GM18861 (cell line): Measurements from ENCODE around the gene TMEM37.

Source experiments
- ATAC-seq: cut with Tn5 transposase; IDR thresholded peaks from one replicate; pipeline ENCODE4 v1.9.1; 2021; ENCODE audit not compliant: unreplicated experiment

TMEM37 gene

DNA sequence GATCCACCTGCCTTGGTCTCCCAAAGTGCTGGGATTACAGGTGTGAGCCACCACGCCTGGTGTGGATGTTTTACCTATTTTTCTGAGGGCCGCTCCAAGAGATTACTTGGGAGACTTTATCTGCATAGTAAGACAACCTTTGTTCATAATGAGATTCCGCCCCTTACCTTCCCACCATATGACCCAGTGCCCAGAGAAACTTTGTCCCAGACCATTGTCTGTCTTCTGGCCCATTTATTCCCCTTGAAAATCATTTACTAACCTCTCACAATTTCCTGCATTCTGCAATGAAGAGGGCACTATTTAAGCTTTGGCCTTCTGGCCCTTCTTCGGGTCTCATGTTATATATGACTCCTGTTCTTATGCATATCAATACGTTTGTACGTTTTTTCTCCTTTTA lies 13.7 kb upstream of the TMEM37 start:
- ATAC-seq: no peak

DNA sequence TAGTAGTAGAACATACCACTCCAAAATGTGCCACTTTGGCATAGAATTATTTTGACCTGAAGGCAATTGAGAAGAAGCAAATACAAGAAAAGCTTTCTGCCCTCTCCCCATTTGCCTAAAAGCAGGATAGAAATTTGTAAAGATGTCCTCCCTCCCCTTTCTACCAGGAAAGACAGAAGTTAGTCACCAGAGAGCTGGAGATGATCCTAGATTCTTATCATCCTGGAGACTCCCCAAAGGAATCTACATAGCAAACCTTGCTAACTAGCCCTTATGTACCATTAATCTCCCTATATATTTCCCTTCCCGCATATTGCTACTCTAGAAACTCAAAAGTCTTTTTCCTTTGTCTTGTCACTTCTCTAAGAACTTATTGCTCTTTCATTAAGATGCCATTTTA lies 12.6 kb upstream of the TMEM37 start:
- ATAC-seq: no peak

DNA sequence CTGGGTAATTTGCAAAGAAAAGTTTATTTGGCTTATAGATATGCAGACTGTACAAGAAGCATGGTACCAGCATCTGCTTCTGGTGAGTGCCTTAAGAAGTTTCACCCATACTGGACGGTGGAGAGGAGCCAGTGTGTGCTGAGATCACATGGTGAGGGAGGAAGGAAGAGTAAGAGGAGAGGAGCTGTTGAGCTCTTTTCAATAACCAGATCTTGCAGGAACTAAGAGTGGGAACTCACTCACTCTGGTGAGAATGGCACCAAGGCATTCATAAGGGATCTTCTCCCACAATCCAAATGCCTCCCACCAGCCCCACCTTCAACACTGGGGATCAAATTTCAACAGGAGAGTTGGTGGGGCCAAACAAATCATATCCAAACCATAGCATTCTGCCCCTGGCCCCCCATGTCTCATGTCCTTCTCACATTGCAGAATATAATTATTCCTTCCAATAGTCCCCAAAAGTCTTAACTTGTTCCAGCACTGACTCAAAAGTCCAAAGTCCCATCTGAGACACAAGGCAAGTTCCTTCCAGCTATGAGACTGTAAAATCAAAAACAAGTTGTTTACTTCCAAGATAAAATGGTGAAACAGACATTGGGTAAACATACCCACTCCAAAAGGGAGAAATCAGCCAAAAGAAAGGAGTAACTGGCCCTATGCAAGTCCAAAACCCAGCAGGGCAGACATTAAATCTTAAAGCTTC lies 11.7 kb upstream of the TMEM37 start:
- no peak for ATAC-seq

DNA sequence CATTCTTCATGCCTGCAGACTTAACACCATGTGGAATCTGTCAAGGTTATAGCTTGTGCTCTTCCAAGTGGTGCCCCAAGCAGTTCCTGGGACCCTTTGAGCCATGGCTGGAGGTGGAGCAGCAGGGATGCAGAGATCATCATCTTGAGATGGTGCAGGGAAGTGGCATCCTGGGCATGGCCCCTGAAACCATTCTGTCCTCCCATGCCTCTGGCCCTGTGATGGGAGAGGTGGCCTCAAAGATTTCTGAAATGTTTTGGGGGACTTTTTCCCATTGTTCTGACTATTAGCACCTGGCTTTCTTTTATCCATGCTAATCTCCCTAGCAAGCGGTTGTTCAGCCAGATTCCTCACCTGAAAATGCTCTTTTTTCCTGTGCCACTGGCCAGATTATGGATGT lies 10.3 kb upstream of the TMEM37 start:
- ATAC-seq: no peak

DNA sequence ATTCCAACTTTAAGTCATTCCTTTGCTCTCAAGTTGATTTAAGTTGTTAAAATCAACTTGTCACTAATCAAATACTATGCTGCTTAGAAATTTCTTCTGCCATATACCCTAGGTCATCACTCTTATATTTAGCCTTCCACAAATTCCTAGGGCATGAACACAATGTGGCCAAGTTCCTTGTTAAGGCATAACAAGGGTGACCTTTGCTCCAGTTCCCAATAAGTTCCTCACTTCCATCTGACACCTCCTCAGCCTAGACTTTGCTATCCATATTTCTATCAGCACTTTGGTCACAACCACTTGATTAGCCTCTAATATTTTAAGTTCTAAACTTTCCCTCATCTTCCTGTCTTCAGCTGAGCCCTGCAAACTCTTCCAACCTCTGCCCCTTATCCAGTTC lies 9.9 kb upstream of the TMEM37 start:
- no peak for ATAC-seq

DNA sequence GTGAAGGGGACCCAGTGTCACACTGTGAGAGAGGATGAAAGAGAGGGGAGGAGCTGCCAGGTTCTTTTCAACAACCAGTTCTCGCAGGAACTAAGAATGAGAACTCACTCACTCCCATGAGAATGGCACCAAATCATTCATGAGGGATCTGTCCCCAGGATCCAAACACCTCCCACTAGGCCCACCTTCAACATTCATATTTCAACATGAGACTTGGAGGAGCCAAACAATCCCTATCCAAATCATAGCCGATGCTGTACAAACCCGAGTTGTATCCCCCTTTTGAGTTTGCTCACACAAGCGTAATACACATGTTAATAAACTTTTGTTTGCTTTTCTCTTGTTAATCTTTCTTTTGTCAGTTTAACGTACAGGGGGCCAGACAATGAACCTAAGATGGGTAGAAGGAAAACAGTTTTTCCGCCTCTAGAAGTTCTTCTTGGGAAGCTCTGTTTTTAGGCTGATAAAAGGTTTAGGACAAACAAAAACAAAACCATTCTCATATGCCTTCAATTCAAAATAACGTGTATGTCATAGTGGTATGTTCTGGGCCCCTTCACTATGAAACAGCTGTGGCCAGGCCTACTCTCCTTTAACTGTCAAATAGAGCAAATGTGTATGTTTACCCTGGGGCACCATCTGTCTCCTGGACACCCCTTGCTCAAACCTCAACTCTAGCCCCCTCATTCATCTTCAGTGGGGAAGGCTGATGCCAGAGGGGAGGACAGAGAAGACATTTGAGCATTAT lies 9.1 kb upstream of the TMEM37 start:
- ATAC-seq: no peak

DNA sequence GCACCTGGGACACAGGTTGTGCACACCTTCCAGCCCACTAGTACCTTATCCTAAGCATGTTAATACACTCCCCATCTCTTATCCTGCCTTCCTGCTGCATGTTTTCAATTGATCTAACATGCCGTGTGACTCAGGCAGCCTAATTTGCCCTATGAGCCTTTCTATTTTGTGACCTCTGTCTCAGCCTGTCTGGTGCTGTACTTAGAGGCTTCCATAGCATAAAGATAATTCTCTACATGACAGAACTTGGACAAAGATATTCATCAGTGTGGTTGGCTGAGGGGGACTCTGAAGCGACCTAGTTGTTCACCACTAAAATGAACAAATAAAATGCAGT lies 8.6 kb upstream of the TMEM37 start:
- ATAC-seq: no peak

DNA sequence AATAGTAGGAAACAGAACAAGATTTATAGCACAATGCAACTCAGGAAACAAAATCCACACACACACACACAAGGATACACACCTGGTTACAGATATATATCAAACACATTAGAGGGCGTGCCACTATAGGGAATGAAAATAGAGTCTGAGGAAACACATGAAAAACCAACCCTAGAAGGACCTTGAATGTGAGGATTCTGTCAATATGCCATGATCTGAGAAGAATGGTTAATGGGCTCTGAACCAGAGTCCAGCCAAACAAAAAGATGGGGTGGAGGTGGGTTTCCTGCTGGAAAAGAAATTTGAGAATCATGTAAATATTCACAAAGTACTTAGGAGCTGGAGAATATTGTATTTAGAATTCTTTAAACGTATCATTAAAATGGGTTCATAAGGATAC lies 7.8 kb upstream of the TMEM37 start:
- no peak for ATAC-seq

DNA sequence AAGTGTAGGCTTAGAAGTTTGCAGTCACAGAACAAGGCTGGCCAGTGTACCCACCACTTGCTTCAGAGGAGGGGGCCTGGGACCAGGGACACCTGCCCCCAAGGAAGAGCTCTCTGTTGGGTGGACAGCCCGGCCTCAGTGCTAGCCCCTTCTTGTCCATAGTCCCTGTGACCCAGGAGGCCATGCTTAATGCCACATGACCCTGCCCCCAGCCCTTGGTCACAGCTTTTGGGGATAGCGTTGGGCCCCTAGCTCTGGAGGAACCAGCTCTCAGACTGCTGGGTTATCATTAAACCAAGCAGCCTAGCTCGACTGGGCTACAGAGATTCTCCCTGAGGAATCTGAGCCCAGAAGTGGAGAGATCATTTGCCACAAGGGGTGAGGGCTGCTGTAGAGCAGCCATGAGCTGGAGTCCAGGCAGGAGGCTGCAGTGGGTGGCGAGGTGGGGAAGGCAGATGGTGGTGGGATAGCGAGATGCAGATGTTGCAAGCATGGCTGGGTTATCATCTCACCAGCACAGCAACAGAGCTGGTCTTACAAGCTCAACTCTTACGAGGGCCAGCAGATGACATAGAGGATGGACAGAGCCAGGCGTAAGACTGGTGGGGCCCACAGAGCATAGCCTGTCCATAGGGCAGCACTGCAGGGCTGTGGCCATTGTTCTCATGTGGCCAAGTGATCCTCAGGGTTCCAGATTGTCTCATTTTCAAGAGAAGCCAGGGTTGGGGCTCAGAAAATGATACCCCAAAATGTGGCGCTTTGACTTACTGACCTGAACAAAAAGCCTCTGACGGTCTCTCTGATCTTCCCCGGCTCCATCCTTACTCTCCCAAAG lies 7.2 kb upstream of the TMEM37 start:
- ATAC-seq: no peak

DNA sequence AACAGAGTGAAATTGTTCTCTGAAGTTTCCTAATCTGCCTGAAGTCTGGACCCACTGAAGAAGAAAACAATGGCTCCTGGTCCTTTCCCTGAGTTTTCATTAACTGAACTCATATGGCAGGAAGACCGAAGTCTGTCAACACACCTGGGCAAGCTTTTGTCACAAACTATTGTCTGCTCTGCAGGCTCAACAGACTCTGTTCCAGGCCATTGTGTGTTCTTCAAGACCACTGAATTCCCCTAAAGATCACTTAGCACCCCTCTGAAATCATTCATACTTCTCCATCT lies 6.6 kb upstream of the TMEM37 start:
- ATAC-seq: no peak

DNA sequence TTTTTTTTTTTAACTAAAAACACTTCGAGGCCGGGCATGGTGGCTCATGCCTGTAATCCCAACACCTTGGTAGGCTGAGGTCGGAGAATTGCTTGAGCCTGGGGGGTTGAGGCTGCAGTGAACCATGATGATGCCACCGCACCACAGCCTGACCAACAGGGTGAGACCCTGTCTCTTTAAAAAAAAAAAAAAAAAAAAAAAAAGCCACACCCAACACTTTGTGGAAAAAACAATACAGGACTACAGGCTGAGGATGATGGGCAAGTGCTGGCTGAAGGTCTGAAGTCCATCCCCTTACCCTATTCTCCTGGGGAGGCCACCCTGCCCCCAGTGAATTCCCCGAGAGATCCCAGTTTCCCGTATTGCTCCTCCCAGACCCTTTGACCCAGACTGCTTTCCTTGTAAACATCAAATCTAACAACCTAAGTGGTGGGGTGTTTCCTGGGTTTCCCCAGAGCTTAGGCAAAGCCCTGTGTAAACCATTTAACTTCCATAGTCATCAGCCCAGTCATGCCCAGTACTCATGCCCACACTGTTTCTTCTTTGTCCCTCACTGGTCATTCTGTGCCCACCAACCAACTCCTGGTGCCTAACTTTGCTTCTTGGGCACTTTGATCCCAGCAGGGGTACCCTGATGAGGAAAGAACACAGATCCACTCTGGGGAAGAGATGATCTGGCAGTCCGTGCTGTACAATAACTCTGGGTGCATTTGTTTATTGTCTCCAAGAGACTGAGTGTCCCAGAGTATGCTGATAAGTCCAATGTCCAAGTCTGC lies 5.8 kb upstream of the TMEM37 start:
- no peak for ATAC-seq

DNA sequence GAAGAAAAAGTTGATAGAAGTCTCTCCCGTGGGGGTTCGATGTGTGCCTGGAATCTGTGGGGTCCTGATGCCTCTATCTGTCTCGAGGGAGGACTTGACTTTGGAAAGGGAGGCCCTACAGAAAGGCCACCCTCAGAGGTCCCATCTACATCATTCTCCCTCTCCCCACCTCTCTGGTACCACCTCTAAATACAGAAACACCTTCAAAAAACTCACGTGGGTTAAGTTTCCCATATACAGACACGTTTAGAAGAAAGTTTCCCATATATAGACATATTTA lies 5.3 kb upstream of the TMEM37 start:
- no peak for ATAC-seq

DNA sequence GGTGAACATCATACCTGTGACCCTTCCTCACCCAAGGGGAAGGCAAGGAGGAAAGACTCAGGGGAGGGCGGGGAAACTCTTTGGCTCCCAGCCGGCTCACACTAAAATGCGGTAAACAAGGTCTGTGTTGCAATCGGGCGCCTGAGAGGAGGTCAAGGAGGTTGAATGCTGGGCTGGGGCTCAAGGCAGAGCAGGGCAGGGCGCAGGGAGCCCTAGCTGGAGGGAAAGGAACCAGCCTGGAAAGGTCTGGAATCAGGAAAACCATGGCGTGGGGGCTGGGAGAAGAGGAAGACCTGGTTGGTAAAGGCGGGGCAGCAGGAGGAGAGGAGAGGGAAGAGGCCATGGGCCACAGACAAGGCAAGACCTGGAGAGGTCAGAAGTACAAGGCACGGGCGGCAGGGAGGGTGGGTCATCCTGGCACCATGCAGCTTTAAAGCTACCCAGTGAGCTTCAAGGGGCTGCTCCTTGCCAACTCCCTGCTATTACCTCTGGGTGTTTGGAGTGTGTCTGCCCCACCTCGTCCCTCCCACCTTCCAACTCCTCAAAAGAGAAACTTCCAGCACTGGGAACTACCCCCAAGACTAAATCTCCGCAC lies 4.8 kb upstream of the TMEM37 start:
- ATAC-seq: no peak

DNA sequence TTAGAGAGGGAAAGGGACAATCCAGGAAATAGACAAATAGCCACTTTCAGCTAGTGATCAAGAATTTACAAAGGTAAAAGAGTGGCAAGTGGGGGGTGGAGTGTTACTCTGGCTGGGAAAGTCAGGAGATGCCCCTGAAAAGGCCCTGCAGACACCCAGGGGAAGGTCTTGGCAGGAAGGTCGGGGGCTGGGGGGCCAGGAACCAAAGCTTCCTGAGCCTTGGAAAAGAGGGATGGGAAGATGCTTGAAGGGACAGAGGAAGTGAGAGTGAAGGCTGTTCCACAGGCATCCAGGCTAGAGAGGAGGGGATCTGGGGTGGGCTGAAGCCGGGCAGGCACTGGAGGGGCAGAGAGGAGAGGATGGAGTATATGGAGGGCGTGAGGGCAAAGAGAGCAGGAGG lies 3.9 kb upstream of the TMEM37 start:
- ATAC-seq: no peak

DNA sequence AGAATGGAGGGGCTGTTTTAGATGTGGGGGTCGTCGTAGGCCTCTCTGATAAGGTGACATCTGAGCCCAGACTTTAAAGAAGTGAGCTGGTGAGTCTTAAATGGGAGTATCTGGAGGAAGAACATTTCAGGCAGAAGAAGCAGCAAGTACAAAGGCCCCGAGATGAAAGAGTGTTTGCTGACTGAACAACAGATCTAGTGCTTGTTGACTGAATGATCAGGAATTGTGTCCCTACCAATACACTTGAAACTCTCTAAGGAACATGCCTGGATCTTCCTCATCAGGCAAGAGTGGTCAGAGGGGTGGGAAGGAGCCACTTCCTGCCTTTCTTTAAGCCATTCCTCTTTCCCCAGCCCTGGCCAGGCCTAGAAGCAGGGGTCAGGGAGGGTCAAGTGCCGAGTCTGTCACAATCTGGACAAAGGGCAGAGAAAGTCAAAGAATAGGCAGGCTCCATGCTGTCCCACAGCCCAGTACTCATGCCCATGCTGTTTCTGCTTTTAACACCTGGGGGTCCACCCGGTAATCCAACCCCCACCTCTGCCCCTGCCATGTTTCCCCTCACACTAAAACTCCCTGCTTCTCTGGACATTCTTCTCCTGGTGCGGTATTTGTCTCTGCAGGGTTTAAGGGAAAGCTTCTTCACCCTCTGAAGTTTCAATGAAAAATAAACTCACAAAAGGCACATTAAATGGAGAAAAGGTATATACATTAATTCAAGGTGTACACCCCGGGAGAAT lies 3.0 kb upstream of the TMEM37 start:
- ATAC-seq: no peak

DNA sequence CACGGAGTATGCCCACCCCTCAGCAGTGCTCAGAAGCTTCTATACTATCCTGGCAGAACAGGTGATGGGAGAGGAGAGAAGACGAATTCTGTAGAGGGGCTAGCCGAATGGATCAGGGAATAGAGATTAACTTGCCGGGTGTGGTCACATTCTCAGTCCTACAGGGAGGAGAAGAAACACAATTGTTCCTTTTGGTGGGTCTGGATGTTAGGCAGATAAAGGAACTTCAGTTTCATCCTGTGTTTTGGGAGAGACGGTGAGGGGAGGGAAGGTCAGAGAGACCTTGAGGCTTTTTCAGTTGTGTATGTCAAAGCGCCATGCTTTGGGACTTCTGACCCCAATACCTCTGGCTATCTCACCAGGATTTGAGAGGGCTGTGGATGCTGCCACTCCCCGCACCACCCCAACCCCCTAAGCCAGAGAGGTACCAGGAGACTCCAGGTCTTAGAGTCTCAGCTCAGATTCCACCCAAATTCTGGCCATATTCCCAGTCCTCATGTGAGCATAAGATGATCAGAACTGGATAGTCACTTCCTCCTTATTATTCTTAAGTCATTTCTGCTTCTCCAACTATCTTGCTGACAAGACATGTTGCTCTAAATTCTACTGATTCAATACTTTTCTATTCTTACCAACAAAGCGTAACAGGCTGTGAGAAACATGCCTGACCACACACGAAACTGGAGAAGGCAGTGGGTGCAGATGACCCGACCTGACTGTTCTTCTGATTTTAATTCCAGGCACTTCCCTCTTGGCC lies 2.3 kb upstream of the TMEM37 start:
- peak; percentile 38 for ATAC-seq

DNA sequence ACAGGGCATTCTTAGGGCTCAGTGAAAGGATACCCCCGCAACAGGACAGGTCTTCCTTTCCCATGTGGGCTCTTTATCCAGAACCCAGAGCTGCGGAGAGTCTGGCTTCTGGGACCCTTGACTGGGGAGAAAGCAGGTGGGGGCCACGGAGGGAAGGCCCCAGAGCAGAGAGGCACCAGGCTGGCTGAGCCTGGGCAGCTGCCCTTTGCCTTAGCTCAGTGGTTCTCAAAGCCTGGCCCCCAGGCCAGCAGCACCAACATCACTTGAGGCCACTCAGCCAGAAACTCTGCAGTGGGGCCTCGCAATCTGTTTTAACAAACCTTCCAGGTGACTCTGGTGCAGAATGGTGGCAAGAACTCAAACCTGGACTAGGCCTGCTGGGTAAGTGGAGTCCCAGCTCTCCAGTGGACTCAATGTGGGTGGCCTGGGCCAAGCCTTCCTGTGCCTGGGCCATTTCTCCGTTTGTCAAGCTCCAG lies 1.6 kb upstream of the TMEM37 start:
- no peak for ATAC-seq

DNA sequence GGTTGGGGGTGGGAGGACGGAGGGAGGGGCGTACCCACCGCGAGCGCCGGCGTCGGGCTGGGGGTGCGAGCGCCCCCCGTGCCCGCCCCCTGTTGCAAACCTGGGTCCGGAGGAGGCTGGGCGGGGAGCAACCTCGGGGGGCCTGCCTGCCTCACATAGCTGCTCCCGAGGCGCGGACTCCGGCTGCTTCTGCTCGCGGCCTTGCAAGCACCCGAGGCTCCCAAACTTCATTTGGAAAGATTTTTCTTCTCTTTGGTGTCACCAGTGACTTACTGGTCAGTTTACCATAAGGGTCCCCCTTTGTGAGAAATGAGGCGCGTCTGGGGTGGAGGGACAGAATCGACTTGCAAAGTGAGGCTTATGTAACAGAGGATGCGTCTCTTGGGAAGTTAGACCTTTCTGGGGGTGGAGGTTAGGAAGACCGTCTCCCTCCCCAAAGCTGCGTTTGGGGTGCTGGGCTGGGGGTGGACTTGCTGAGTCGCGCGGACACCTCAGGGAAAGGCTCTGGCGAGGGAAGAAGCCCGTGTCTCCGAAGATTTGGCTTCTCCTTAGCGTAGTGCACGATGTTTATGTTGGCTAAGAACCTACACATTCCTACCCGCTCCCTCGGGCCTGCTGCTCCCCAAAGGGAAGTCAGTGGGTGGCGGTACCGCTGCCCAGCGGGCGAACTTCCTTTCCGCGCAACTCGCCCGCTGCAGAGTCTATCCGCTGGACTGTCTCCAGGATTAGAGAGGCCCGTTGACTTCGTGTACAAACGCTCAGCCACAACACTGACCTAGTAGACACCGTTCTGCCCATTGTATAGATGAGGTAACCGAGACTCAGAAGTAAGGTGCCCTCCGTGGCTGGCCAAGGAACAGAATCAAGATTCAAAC lies 559 bp downstream of the TMEM37 start:
- no peak for ATAC-seq
